ENCODE data around the gene MGAT4C. TPM values are rescaled to one million over a fixed set of nuclear protein-coding genes. Genes with fewer than 3 reads are reported as not detected.

MGAT4C gene
- total RNA-seq, 6 donors from 2014 or later, result under 0.01 to 0.43 (median 0.20) TPM; not detected in 1

- H3K36me3 ChIP-seq, result no peaks in the 10 kb centered on the region
- no peaks in the 10 kb centered on the region for H3K4me1 ChIP-seq
- no peaks in the 10 kb centered on the region for H3K27me3 ChIP-seq
- 56 to 63% methylated on average over 8 of the region's 8 CpGs for WGBS, 2 donors
- ATAC-seq (ENCODE audit: low FRiP score in 2 of 2) (no peak), DNase-seq (no peak)
- no peak for TF ChIP-seq POLR2AphosphoS5 (IDR thresholded peaks at IDR 0.05)
- TF ChIP-seq CTCF (IDR thresholded peaks at IDR 0.05), result no peak
- no peak for TF ChIP-seq EP300 (IDR thresholded peaks at IDR 0.05)
- TF ChIP-seq POLR2A (IDR thresholded peaks at IDR 0.05), result no peak
- no peak overlapping the region for H3K27ac ChIP-seq
- H3K4me3 ChIP-seq, result no peak overlapping the region
- H3K9me3 ChIP-seq, result no peaks in the 10 kb centered on the region
Observed at GRCh38 chr12:86230516-86231146, 25.6 kb downstream of the MGAT4C start.

- no peaks in the 10 kb centered on the region for H3K36me3 ChIP-seq
- H3K4me1 ChIP-seq, result no peaks in the 10 kb centered on the region
- TF ChIP-seq POLR2AphosphoS5 (IDR thresholded peaks at IDR 0.05), result no peak
- TF ChIP-seq POLR2A (IDR thresholded peaks at IDR 0.05), result no peak
- no peak for TF ChIP-seq CTCF (IDR thresholded peaks at IDR 0.05)
- TF ChIP-seq EP300 (IDR thresholded peaks at IDR 0.05), result no peak
- no peak overlapping the region for H3K27ac ChIP-seq
- H3K9me3 ChIP-seq, result no peaks in the 10 kb centered on the region
- H3K4me3 ChIP-seq, result no peak overlapping the region
- ATAC-seq (ENCODE audit: low FRiP score in 2 of 2), result no peak
- 93 to 97% methylated on average over 2 of the region's 2 CpGs for WGBS, 2 donors
- H3K27me3 ChIP-seq, result no peaks in the 10 kb centered on the region
- no peak for DNase-seq
Observed at GRCh38 chr12:86229772-86230171, 26.4 kb downstream of the MGAT4C start.

GRCh38 chr12:86228656-86229055 lies 27.5 kb downstream of the MGAT4C start:
- no peak for DNase-seq
- no peak overlapping the region for H3K27ac ChIP-seq
- ATAC-seq (ENCODE audit: low FRiP score in 2 of 2), result no peak

GRCh38 chr12:86226481-86226880 lies 29.7 kb downstream of the MGAT4C start:
- Histone ChIP-seq H3K4me3 (no peak overlapping the region), H3K36me3 (no peaks in the 10 kb centered on the region), H3K9me3 (no peaks in the 10 kb centered on the region), H3K27ac (no peak overlapping the region), H3K4me1 (no peaks in the 10 kb centered on the region), H3K27me3 (no peaks in the 10 kb centered on the region)
- WGBS, 2 donors, result 81 to 83% methylated on average over 3 of the region's 3 CpGs
- TF ChIP-seq POLR2AphosphoS5 (IDR thresholded peaks at IDR 0.05), result no peak
- no peak for TF ChIP-seq POLR2A (IDR thresholded peaks at IDR 0.05)
- no peak for TF ChIP-seq CTCF (IDR thresholded peaks at IDR 0.05)
- no peak for TF ChIP-seq EP300 (IDR thresholded peaks at IDR 0.05)
- DNase-seq (no peak), ATAC-seq (ENCODE audit: low FRiP score in 2 of 2) (no peak)

More at GRCh38 chr12:86228656-86229055, 27.5 kb downstream of the MGAT4C start:
- Histone ChIP-seq H3K4me3 (no peak overlapping the region), H3K4me1 (no peaks in the 10 kb centered on the region), H3K36me3 (no peaks in the 10 kb centered on the region), H3K27me3 (no peaks in the 10 kb centered on the region), H3K9me3 (no peaks in the 10 kb centered on the region)
- TF ChIP-seq POLR2AphosphoS5 (IDR thresholded peaks at IDR 0.05) (no peak), POLR2A (IDR thresholded peaks at IDR 0.05) (no peak), CTCF (IDR thresholded peaks at IDR 0.05) (no peak), EP300 (IDR thresholded peaks at IDR 0.05) (no peak)

- H3K4me1 ChIP-seq, result no peaks in the 10 kb centered on the region
- ATAC-seq (ENCODE audit: low FRiP score in 2 of 2) (no peak), DNase-seq (no peak)
- no peaks in the 10 kb centered on the region for H3K9me3 ChIP-seq
- H3K27me3 ChIP-seq, result no peaks in the 10 kb centered on the region
- 53 to 75% methylated on average over 2 of the region's 2 CpGs for WGBS, 2 donors
- H3K36me3 ChIP-seq, result no peaks in the 10 kb centered on the region
- no peak overlapping the region for H3K27ac ChIP-seq
- no peak overlapping the region for H3K4me3 ChIP-seq
- TF ChIP-seq POLR2AphosphoS5 (IDR thresholded peaks at IDR 0.05) (no peak), CTCF (IDR thresholded peaks at IDR 0.05) (no peak), POLR2A (IDR thresholded peaks at IDR 0.05) (no peak), EP300 (IDR thresholded peaks at IDR 0.05) (no peak)
Observed at GRCh38 chr12:86216591-86216990, 39.6 kb downstream of the MGAT4C start.

All from upper lobe of left lung (tissue), 6 donors.